ENCODE data around the gene MOSPD2.

GRCh38 chrX:14903891-14904290 lies 30.7 kb downstream of the MOSPD2 start:
- no peak for TF ChIP-seq CSRNP3 (CRISPR knock-in tag; IDR thresholded peaks at IDR 0.05)
- TF ChIP-seq GLIS3 (CRISPR knock-in tag; IDR thresholded peaks at IDR 0.05), result no peak
- no peak for TF ChIP-seq ARNTL (CRISPR knock-in tag; IDR thresholded peaks at IDR 0.05; ENCODE audit: borderline replicate concordance, low read depth)
- TF ChIP-seq PATZ1 (CRISPR knock-in tag; IDR thresholded peaks at IDR 0.05; ENCODE audit: borderline replicate concordance), result no peak
- no peak for TF ChIP-seq SNAI2 (CRISPR knock-in tag; IDR thresholded peaks at IDR 0.05)
- TF ChIP-seq ZC3H10 (CRISPR knock-in tag; IDR thresholded peaks at IDR 0.05), result no peak
